ENCODE data around the gene PMPCA. TPM values are rescaled to one million over a fixed set of nuclear protein-coding genes. Genes with fewer than 3 reads are reported as not detected.

The PMPCA gene
- total RNA-seq, 1 experiment from 2014 or later: 54.9 TPM

DNA sequence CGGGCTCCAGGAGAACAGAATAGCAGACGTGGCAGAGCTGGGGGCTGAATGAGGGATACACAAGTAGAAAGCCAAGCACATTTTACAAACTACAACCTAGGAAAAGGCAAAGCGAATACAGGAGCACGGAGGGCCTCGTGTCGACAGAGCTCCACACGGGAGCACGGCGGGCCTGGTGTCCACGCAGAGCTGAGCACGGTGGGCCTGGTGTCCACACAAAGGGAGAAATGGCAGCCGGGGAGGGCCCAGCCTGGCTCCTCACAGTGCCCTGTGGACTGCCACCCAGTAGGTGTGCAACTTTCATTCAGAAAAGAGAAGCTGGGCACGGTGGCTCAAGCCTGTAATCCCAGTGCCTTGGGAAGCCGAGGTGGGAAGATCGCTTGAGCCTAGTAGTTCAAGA is 32.6 kb downstream of the PMPCA start:
- H3K4me1 ChIP-seq (ENCODE audit: insufficient read depth, low read length): no peaks in the 10 kb centered on the region; the same call in 1 of the 2 replicates
- no peaks in the 10 kb centered on the region for H3K27me3 ChIP-seq (ENCODE audit: low read length)
- BruUV-seq (replicated peaks): no TSS peak
- H3F3A ChIP-seq (ENCODE audit: low read length, unreplicated experiment): no peaks in the 10 kb centered on the region
- no peak overlapping the region for H3K27ac ChIP-seq (ENCODE audit: low read length)
- no peak overlapping the region for H2AFZ ChIP-seq (ENCODE audit: low read length)
- H3K4me3 ChIP-seq (ENCODE audit: low read length): no peak overlapping the region
- peaks cover 4% of the 10 kb centered on the region; the same call in 1 of the 2 replicates for H3K36me3 ChIP-seq (ENCODE audit: low read depth, low read length)
- POLR2A ChIA-PET (ENCODE audit: unreplicated experiment): no interaction called here
- intact Hi-C loops (cut with micrococcal nuclease): no loop called here
- no peaks in the 10 kb centered on the region for H3K9me2 ChIP-seq (replicated peaks; ENCODE audit: low read length)
- TF ChIP-seq EZH2phosphoT487 (IDR thresholded peaks at IDR 0.05; ENCODE audit: borderline replicate concordance, low read length): no peak
- TF ChIP-seq EZH2 (IDR thresholded peaks at IDR 0.05; ENCODE audit: low read length, unreplicated experiment): no peak
- TF ChIP-seq, protein P1, sequence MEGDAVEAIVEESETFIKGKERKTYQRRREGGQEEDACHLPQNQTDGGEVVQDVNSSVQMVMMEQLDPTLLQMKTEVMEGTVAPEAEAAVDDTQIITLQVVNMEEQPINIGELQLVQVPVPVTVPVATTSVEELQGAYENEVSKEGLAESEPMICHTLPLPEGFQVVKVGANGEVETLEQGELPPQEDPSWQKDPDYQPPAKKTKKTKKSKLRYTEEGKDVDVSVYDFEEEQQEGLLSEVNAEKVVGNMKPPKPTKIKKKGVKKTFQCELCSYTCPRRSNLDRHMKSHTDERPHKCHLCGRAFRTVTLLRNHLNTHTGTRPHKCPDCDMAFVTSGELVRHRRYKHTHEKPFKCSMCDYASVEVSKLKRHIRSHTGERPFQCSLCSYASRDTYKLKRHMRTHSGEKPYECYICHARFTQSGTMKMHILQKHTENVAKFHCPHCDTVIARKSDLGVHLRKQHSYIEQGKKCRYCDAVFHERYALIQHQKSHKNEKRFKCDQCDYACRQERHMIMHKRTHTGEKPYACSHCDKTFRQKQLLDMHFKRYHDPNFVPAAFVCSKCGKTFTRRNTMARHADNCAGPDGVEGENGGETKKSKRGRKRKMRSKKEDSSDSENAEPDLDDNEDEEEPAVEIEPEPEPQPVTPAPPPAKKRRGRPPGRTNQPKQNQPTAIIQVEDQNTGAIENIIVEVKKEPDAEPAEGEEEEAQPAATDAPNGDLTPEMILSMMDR (conservative IDR thresholded peaks at IDR 0.05; ENCODE audit: low read depth, low read length): no peak
- H3K4me2 ChIP-seq (ENCODE audit: low read length): no peak overlapping the region
- CTCF ChIA-PET: no interaction called here
- peaks cover 14% of the 10 kb centered on the region for H3K79me2 ChIP-seq (ENCODE audit: low read length)
- ATAC-seq: no peak
- no peaks in the 10 kb centered on the region for H4K20me1 ChIP-seq (ENCODE audit: low read length)
- no peak overlapping the region for H3K9ac ChIP-seq (ENCODE audit: low read length)
- H3K9me3 ChIP-seq (ENCODE audit: low read length): no peaks in the 10 kb centered on the region
- no peak for DNase-seq

DNA sequence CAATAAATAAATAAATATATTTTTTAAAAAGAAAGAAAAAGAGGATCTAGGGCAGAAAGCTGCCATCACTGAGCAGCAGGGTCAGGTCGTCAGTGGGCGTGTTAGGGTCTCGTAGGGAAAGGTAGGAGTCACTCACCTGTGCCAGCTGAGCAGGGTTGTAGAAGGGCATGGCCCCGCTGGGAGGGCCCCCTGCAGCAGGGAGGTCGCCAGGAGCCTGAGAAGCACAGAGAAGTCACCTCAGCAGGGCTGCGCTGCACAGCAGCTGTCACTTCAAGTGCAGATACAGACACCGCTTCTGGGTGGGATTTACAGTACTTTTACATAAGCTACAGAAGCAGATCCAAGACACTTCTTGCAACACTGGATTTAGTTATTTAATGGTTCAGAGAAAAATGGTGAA is 33.2 kb downstream of the PMPCA start:
- Histone ChIP-seq H3K36me3 (ENCODE audit: low read depth, low read length) (peaks cover 4% of the 10 kb centered on the region; the same call in 1 of the 2 replicates), H3K4me1 (ENCODE audit: insufficient read depth, low read length) (no peaks in the 10 kb centered on the region; the same call in 1 of the 2 replicates), H3K4me2 (ENCODE audit: low read length) (no peak overlapping the region), H3K9ac (ENCODE audit: low read length) (no peak overlapping the region), H3F3A (ENCODE audit: low read length, unreplicated experiment) (no peaks in the 10 kb centered on the region), H2AFZ (ENCODE audit: low read length) (no peak overlapping the region), H3K27ac (ENCODE audit: low read length) (no peak overlapping the region), H4K20me1 (ENCODE audit: low read length) (no peaks in the 10 kb centered on the region), H3K9me3 (ENCODE audit: low read length) (no peaks in the 10 kb centered on the region), H3K9me2 (replicated peaks; ENCODE audit: low read length) (no peaks in the 10 kb centered on the region), H3K4me3 (ENCODE audit: low read length) (no peak overlapping the region), H3K79me2 (ENCODE audit: low read length) (peaks cover 8% of the 10 kb centered on the region), H3K27me3 (ENCODE audit: low read length) (no peaks in the 10 kb centered on the region)
- intact Hi-C loops (cut with micrococcal nuclease): no loop called here
- DNase-seq (no peak), ATAC-seq (no peak)
- POLR2A ChIA-PET (ENCODE audit: unreplicated experiment): no interaction called here
- no TSS peak for BruUV-seq (replicated peaks)
- CTCF ChIA-PET: no interaction called here
- TF ChIP-seq EZH2 (IDR thresholded peaks at IDR 0.05; ENCODE audit: low read length, unreplicated experiment) (no peak), EZH2phosphoT487 (IDR thresholded peaks at IDR 0.05; ENCODE audit: borderline replicate concordance, low read length) (no peak)
- TF ChIP-seq, protein P1 (conservative IDR thresholded peaks at IDR 0.05; ENCODE audit: low read depth, low read length): no peak

DNA sequence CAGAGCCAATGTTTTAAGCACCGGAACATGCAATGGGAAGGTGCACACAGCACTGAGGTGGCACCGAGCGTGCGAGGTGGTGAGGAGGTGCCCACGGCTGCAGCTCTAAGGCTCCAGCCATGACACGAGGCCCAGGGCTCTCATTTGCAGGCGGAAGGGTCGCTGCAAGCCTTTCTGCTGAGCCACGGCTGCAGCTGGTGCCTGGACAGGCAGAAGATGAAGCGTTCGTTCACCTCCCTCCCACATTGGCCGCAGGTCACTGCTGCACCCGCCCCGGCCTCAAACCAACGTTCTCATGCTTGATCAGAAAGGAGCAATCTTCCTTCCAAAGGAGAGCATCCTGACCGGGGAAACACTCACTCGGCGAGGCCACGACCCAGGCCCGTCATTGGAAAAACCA is 33.6 kb downstream of the PMPCA start:
- CTCF ChIA-PET: no interaction called here
- no peaks in the 10 kb centered on the region for H3K9me2 ChIP-seq (replicated peaks; ENCODE audit: low read length)
- H3K4me1 ChIP-seq (ENCODE audit: insufficient read depth, low read length): no peaks in the 10 kb centered on the region; the same call in 1 of the 2 replicates
- DNase-seq (no peak), ATAC-seq (no peak)
- no peak overlapping the region for H3K9ac ChIP-seq (ENCODE audit: low read length)
- H3K36me3 ChIP-seq (ENCODE audit: low read depth, low read length): peaks cover 4% of the 10 kb centered on the region; the same call in 1 of the 2 replicates
- no TSS peak for BruUV-seq (replicated peaks)
- H3K9me3 ChIP-seq (ENCODE audit: low read length): no peaks in the 10 kb centered on the region
- POLR2A ChIA-PET (ENCODE audit: unreplicated experiment): no interaction called here
- no peak overlapping the region for H3K27ac ChIP-seq (ENCODE audit: low read length)
- intact Hi-C loops (cut with micrococcal nuclease): no loop called here
- H3K27me3 ChIP-seq (ENCODE audit: low read length): no peaks in the 10 kb centered on the region
- H3K79me2 ChIP-seq (ENCODE audit: low read length): peaks cover 4% of the 10 kb centered on the region; the same call in 1 of the 2 replicates
- no peak overlapping the region for H3K4me3 ChIP-seq (ENCODE audit: low read length)
- no peaks in the 10 kb centered on the region for H4K20me1 ChIP-seq (ENCODE audit: low read length)
- H2AFZ ChIP-seq (ENCODE audit: low read length): no peak overlapping the region
- H3K4me2 ChIP-seq (ENCODE audit: low read length): no peak overlapping the region
- TF ChIP-seq, protein P1 (conservative IDR thresholded peaks at IDR 0.05; ENCODE audit: low read depth, low read length): no peak
- TF ChIP-seq EZH2 (IDR thresholded peaks at IDR 0.05; ENCODE audit: low read length, unreplicated experiment) (no peak), EZH2phosphoT487 (IDR thresholded peaks at IDR 0.05; ENCODE audit: borderline replicate concordance, low read length) (no peak)
- H3F3A ChIP-seq (ENCODE audit: low read length, unreplicated experiment): no peaks in the 10 kb centered on the region
